MM.1S (cell line): ENCODE data around the gene LRRC28.

Experiments used
- EZH2 ChIP-seq: fragments of 300-600 bp; sonication (generic); optimal IDR thresholded peaks from 2 replicates; pipeline ENCODE3; 2017; ENCODE audit warnings: low read depth, mild to moderate bottlenecking, antibody characterized with exemption, low read length, mixed read lengths
- TF ChIP-seq, protein P1 (sequence below): fragments of 300-600 bp; sonication (generic); IDR thresholded peaks from 2 replicates; pipeline ENCODE4 v1.5.1; 2016; ENCODE audit warnings: antibody characterized with exemption, low read length, mixed read lengths

DNA sequence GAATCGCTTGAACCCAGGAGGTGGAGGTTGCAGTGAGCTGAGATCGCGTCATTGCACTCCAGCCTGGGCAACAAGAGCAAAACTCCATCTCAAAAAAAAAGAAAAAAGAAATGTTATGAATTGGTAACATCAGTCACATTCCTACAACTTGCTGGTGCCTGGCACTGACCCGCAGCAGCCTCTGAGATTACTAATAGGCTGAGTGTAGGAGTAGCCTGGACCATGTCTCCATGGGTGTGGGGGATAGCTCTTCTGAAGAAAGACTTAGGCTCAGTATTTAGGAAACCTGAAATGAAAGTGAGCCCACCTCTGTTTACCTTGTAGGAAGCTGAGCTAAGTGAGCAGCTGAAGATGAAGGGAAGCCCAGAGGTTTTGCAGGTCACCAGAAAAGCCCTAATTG is 148.3 kb downstream of the LRRC28 start:
- no peak for TF ChIP-seq EZH2
- TF ChIP-seq, protein P1, sequence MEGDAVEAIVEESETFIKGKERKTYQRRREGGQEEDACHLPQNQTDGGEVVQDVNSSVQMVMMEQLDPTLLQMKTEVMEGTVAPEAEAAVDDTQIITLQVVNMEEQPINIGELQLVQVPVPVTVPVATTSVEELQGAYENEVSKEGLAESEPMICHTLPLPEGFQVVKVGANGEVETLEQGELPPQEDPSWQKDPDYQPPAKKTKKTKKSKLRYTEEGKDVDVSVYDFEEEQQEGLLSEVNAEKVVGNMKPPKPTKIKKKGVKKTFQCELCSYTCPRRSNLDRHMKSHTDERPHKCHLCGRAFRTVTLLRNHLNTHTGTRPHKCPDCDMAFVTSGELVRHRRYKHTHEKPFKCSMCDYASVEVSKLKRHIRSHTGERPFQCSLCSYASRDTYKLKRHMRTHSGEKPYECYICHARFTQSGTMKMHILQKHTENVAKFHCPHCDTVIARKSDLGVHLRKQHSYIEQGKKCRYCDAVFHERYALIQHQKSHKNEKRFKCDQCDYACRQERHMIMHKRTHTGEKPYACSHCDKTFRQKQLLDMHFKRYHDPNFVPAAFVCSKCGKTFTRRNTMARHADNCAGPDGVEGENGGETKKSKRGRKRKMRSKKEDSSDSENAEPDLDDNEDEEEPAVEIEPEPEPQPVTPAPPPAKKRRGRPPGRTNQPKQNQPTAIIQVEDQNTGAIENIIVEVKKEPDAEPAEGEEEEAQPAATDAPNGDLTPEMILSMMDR = no peak
